KOPT-K1 (cell line): ENCODE measurements around the gene PEAK1.
"Not testable (repeated sequence)": the region's sequence is repeated elsewhere in the genome, so short reads cannot be mapped to it uniquely, and the experiment has no call there.

Experiments
- H3K27ac ChIP-seq: fragments of 200-600 bp; sonication (generic); 2 replicates; pipeline ENCODE4 v1.5.1; 2016; ENCODE audit warnings: antibody characterized with exemption, mild to moderate bottlenecking, low read depth, low read length; ENCODE audit not compliant: poor library complexity, severe bottlenecking
- H3K36me3 ChIP-seq: fragments of 200-600 bp; sonication (generic); 2 replicates; pipeline ENCODE4 v1.5.1; 2017; ENCODE audit warnings: antibody characterized with exemption, mild to moderate bottlenecking, low read length, moderate library complexity; ENCODE audit not compliant: insufficient read depth
- H3K9me3 ChIP-seq: fragments of 200-600 bp; sonication (generic); 2 replicates; pipeline ENCODE4 v1.5.1; 2017; ENCODE audit warnings: antibody characterized with exemption, low read length, mild to moderate bottlenecking; ENCODE audit not compliant: insufficient read depth, poor library complexity, severe bottlenecking

Gene PEAK1

DNA sequence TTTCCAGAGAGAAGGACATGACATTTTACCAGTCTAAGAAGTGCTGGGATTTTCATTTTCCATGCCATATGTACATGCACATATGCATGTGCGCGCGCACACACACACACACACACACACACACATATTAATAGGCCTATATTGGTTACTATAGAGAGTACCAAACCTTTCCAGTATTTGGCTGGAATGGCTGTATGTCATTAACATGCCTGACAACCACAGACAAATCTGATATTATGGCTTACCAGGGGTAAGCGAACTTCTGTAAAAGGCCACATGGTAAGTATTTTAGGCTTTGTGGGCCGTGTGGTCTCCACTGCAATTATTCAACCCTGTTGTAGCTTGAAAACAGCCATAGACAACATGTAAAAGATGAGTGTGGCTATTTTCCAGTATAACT is 251.8 kb downstream of the PEAK1 start:
- H3K9me3 ChIP-seq = no peaks in the 10 kb centered on the region

DNA sequence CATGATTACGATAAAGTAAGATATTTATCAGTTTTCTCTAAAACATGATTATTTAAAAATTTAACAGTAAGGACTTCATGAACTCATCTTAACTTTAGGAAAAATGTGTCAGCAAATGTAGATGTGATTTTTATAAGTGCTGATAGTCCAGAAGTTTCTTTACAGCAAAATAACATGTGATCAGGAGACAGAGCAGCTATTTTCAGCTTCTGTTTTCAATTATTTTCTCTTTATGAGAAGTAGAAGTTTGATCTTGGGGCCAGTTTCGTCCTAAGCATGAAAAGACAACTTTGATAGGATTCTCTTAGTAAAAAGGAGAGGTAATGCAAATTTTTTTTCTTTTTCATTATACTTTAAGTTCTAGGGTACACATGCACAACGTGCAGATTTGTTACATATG is 252.5 kb downstream of the PEAK1 start:
- H3K27ac ChIP-seq = no peak overlapping the region
- no peaks in the 10 kb centered on the region for H3K36me3 ChIP-seq
- H3K9me3 ChIP-seq = no peaks in the 10 kb centered on the region

More for the DNA sequence above, 251.8 kb downstream of the PEAK1 start:
- H3K36me3 ChIP-seq = no peaks in the 10 kb centered on the region
- no peak overlapping the region for H3K27ac ChIP-seq

DNA sequence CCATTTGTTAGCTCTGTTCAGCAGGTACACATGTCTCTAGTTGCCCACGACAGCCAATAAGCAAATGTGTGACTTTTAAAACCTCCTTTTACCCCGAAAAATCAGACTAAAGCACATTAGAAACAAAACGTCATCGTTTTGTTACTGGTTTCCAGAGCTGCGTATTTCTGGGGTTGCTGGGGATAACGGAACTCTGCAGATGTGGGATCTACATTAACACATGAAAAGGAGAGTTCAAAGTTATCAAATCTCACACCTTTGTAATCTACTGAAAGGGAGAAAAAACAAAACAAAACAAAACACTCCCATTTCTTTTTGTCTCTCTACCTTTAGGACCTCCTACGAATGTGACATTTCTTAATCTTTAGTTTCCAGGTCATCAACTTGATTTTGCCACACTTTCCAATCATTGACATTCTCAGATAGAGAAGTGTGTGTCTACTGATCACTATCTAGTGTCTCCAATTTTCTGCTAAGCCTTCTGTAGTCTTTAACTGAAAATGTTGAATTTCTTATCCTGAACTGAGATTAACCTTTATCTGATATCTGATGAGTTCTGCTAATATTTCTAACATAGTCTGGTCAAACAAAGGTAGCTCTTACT is 256.0 kb downstream of the PEAK1 start:
- Histone ChIP-seq H3K9me3 (no peaks in the 10 kb centered on the region), H3K36me3 (no peaks in the 10 kb centered on the region), H3K27ac (peak overlapping the region; percentile 35)

DNA sequence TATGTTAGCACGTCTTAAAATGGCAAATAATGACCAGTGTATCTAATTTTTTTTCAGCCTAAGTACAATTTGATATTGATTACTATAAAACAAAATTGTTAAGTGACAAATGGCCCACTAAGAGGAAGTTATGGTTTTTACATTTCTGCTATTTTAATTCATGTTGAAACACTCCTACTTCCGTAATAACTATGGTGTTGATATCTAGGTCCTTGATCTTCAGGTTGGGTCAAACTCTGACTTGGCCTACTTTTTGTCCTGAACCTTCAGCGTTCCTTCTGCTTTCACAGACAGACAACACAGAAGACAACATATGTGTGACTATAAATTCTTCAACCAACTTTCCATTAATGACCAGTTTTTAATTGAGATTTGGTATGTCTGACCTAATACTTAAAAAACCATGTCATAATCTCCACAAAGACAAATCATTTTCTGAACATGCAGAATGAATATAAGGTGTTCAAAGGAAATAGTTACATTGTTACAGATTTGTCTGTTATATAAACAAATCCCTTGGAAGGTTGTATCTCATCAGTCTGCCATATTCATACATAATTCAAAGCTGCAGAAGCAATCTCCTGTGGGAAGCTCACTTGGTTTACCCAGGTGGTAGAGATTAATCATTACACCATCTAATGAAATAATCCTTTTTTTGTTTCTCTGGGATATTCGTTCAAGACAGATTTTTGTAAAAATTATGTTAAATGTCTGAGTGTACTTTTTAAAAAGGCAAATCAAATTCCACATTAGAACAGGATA is 256.9 kb downstream of the PEAK1 start:
- peak overlapping the region; percentile 35 for H3K27ac ChIP-seq
- H3K9me3 ChIP-seq = no peaks in the 10 kb centered on the region

DNA sequence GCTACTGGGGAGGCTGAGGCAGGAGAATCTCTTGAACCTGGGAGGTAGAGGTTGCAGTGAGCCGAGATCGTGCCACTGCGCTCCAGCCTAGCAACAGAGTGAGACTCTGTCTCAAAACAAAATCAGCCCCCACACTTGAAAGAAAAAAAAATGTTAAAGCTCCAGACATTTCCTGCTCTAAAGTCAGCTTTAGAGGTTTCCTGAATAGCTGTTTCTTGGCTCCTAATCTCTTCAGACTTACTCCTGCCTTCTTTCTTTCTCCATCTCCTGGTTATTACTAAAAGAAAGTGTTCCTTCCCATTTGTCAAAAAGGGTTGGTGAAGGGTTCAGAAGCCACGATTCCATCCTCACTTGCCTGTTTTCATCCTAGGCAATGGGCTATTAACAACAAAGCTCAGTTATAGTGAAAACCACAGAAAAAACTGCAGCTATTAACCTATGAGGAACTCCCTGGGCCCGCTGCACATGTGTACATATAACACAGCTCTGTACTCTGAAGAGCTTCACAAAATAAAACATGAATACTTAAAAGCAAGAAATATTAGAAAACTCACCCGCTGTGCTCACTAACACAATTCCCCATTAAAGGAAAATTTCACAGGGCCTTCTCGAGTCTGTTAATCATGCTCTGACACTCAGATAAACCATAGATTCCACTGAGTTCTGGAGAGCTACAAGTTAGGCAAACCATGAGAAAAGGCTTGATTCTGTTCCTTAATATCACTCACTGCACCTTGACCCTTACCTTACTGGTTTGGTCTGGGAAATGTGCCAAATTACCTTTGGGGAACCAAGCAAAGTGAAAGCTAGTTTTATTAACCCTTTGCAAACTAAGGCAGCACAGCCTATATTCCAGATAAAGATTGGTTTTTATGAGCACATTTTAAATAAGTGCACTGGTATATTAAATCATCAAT is 259.1 kb downstream of the PEAK1 start:
- Histone ChIP-seq H3K9me3 (no peaks in the 10 kb centered on the region), H3K36me3 (no peaks in the 10 kb centered on the region), H3K27ac (peak overlapping the region; percentile 60)

More for the DNA sequence above, 256.9 kb downstream of the PEAK1 start:
- H3K36me3 ChIP-seq = no peaks in the 10 kb centered on the region

DNA sequence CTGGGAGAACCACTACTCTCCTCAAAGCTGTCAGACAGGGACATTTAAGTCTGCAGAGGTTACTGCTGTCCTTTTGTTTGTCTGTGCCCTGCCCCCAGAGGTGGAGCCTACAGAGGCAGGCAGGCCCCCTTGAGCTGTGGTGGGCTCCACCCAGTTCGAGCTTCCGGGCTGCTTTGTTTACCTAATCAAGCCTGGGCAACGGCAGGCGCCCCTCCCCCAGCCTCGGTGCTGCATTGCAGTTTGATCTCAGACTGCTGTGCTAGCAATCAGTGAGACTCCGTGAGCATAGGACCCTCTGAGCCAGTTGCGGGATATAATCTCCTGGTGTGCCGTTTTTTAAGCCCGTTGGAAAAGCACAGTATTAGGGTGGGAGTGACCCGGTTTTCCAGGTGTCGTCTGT is 263.9 kb downstream of the PEAK1 start:
- not testable (repeated sequence) for H3K36me3 ChIP-seq, H3K9me3 ChIP-seq
- peak overlapping the region; percentile 40 for H3K27ac ChIP-seq

DNA sequence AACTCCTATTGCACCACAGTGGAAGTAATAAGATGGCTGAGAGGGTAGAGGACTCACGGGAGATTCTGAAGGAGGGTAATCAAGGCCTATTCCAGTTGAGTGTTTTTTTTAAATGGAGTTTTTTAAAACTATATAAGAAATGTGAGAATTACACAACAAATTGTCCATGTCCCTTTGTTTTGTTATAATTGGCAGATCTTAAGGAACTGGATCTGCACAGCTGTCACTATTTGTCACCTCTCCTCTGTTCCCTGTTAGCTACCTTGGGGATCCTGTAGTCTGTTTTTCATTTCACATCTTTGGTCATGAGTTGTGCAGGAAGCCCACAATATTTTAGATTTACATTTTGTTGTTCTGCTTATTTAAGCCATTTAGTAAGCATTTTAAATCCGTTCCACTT is 271.7 kb downstream of the PEAK1 start:
- no peaks in the 10 kb centered on the region for H3K36me3 ChIP-seq
- no peak overlapping the region for H3K27ac ChIP-seq
- no peaks in the 10 kb centered on the region for H3K9me3 ChIP-seq

DNA sequence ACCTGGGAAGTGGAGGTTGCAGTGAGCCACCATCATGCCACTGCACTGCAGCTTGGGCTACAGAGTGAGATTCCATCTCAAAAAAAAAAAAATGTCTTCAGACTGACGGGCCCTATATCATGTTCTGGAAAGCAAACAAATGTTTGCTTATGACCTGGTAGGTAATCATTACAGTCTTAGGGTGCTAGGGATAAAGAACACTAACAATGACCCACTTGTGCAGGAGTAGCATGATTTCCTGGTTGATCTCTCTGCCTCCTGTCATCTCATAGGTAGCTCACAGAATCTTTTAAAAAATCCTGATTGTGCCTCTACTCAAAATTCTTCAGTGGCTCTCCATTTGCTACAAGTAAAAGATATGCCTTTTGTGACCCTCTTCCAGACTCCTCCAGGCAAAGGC is 274.5 kb downstream of the PEAK1 start:
- Histone ChIP-seq H3K9me3 (peaks cover 14% of the 10 kb centered on the region), H3K36me3 (no peaks in the 10 kb centered on the region), H3K27ac (no peak overlapping the region)

DNA sequence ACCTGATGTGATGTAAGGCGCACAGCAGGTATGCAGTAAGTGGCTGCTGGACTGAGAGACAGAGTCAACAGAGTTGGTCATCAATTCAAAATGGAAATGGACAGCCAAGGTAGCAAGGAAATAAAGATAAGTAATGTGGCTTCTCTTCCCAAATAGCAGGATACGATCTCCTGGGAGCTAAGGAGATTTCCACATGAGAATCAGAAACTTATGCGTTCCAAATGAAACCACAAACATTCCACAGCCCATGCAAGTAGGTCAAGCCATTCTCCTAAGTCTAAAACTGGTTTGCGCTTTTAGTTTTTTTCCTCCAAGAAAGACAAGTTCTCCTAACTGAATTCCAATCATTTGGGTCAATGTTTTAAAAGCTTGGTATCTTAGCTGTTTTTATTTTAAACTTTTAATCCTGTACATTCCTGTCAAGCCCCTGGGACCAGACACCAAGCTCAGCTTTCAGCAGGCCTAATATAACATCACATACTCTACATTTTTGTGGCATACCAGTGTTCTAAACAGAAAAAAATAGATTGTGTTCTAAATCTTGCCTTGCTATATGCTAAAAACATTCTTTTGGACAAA is 275.3 kb downstream of the PEAK1 start:
- H3K9me3 ChIP-seq = peaks cover 18% of the 10 kb centered on the region
- H3K27ac ChIP-seq = no peak overlapping the region
- no peaks in the 10 kb centered on the region for H3K36me3 ChIP-seq

DNA sequence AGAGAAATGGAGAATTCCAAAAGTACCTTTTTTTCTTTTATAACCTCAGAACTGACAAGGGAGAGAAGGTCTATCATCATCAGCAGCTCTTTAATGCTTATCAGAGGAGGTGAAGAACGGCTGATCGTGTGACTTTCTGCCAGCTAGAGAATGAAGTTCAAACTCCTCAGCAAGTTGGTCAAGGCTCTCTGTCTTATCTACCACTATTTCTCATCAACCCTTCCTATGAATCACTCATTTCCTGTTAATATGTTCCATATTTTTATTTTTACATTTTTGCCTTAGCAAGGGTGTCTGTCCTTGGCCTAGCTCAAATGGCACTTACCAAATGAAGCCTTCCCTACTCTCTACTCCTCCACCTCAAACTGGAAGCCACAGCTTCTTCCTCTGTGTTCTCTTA is 275.9 kb downstream of the PEAK1 start:
- H3K36me3 ChIP-seq = no peaks in the 10 kb centered on the region
- peaks cover 18% of the 10 kb centered on the region for H3K9me3 ChIP-seq
- no peak overlapping the region for H3K27ac ChIP-seq

DNA sequence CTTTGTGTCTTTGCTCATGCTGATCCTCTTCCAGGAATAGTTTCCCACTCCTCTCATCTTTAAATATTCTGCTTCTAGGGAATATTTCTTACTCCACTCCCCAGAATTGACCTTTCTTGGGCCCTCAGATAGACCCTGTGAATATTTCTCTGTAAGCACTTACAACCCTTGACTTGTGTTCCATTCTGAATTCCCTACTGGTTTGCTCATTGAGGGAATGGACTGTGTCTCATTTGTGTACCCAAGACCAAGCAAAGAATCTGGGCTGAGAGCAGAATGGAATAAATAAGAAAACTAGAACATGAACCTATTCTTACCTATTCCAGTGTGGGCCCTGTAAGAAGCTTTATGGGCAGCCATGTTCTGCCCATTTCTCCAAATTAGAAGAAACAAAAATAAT is 276.3 kb downstream of the PEAK1 start:
- Histone ChIP-seq H3K9me3 (peaks cover 18% of the 10 kb centered on the region), H3K27ac (no peak overlapping the region), H3K36me3 (no peaks in the 10 kb centered on the region)

DNA sequence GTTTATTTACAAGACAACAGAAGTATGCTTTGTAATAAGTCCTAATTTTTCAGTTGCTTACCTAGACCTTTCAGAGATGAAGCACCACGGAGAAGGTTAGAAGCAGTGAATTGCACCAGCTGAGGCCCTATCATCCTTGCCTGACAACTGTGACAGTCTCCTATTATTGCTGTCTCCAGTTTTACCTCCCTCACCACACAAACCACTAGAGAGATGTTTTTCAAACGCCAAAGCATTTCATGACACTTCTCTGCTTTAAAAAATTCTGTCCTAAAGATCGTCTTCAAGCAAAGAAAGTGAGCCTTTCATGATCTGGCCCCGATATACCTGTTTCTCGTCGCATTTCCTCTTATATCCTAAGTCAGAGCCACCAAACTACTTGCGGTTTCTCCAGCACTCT is 276.7 kb downstream of the PEAK1 start:
- H3K27ac ChIP-seq = no peak overlapping the region

DNA sequence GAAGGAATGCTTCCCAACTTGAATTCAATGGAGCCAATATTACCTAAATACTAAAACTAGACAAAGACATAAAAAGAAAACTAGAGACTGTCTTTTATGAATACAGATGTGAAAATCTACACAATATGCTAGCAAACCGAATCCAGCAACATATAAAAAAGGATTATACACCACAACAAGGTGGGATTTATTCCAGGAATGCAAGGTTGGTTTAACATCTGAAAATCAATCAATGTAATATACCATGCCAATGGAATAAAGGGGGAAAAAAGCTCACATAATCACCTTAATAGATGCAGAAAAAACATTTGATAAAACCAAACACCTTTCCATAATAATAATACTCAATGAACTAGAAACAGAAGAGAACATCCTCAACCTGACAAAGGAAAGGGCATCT is 279.7 kb downstream of the PEAK1 start:
- H3K9me3 ChIP-seq = peaks cover 18% of the 10 kb centered on the region
- no peak overlapping the region for H3K27ac ChIP-seq
- no peaks in the 10 kb centered on the region for H3K36me3 ChIP-seq

More for the DNA sequence above, 276.7 kb downstream of the PEAK1 start:
- no peaks in the 10 kb centered on the region for H3K36me3 ChIP-seq
- H3K9me3 ChIP-seq = peaks cover 18% of the 10 kb centered on the region

DNA sequence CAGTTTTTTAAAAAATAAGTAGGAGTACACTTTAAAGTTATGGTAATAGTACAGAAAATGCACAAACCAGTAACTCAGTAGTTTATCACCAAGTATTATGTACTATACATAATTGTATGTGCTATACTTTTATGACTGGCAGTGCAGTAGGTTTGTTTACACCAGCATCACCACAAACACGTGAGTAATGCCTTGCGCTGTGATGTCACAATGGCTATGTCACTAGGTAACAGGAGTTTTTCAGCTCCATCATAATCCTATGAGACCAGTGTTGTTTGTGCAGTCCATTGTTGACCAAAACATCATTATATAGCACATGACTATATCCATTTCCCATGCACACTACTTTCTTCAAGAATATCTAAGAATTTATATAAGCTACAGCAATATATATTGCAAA is 280.6 kb downstream of the PEAK1 start:
- Histone ChIP-seq H3K36me3 (no peaks in the 10 kb centered on the region), H3K27ac (no peak overlapping the region), H3K9me3 (peaks cover 18% of the 10 kb centered on the region)

DNA sequence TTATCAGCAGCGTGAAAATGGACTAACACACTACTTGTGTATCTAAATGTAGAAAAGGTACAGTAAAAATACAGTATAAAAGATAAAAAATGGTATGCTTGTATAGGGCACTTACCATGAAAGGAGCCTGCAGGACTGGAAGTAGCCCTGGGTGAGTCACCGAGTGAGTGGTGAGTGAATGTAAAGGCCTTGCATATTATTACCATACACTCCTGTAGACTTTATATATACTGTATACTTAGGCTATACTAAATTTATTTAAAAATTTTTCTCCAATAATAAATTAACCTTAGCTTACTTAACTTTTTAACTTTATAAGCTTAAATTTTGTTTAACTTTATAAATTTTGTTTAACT is 281.8 kb downstream of the PEAK1 start:
- Histone ChIP-seq H3K27ac (no peak overlapping the region), H3K36me3 (no peaks in the 10 kb centered on the region), H3K9me3 (peaks cover 18% of the 10 kb centered on the region)
